ENCODE measurements around the gene IGFL4.

GRCh38 chr19:46022431-46023310 lies 18.1 kb downstream of the IGFL4 start, which contains the start of gene PGLYRP1:
- no peak for TF ChIP-seq KDM2A (CRISPR knock-in tag; IDR thresholded peaks at IDR 0.05; ENCODE audit: borderline replicate concordance, low read depth)
- no peak for TF ChIP-seq LCORL (IDR thresholded peaks at IDR 0.05)
- no peak for TF ChIP-seq LCORL (CRISPR knock-in tag; IDR thresholded peaks at IDR 0.05)
- no peak for TF ChIP-seq ZSCAN29 (CRISPR knock-in tag; conservative IDR thresholded peaks at IDR 0.05)
- no peak for TF ChIP-seq KAT2B (IDR thresholded peaks at IDR 0.05; ENCODE audit: borderline replicate concordance, low read depth, low read length)
- no peak for TF ChIP-seq HNRNPH1 (optimal IDR thresholded peaks at IDR 0.05; ENCODE audit: low read depth, low read length)
- TF ChIP-seq ARID4A (CRISPR knock-in tag; IDR thresholded peaks at IDR 0.05; ENCODE audit: borderline replicate concordance): no peak
- TF ChIP-seq EZH2 (conservative IDR thresholded peaks at IDR 0.05; ENCODE audit: low read depth, low read length): no peak
- no peak for TF ChIP-seq RNF2 (conservative IDR thresholded peaks at IDR 0.05; ENCODE audit: low read depth)
- no peak for TF ChIP-seq MXD4 (CRISPR knock-in tag; IDR thresholded peaks at IDR 0.05)
